Measurements from ENCODE around the gene PROCA1. TPM values are rescaled to one million over a fixed set of nuclear protein-coding genes. Genes with fewer than 3 reads are reported as not detected.

Gene PROCA1
- total RNA-seq, 1 experiment from 2014 or later: 4.9 TPM

- no peaks in the 10 kb centered on the region for H3K27me3 ChIP-seq (ENCODE audit: control insufficient read depth, insufficient read depth, low read length)
- DNase-seq (ENCODE audit: low read depth, low spot score) (no peak), ATAC-seq (peak; percentile 36; the same call in 1 of the 2 replicates)
- TF ChIP-seq POLR2AphosphoS5 (IDR thresholded peaks at IDR 0.05; ENCODE audit: low read depth, low read length) (no peak), SIN3A (IDR thresholded peaks at IDR 0.05; ENCODE audit: borderline replicate concordance, insufficient read depth, low read depth, low read length) (no peak), REST (IDR thresholded peaks at IDR 0.05; ENCODE audit: insufficient read depth in 1 of 2, low read depth in 2 of 2, low read length in 1 of 2) (no peak), TCF7L2 (IDR thresholded peaks at IDR 0.05; ENCODE audit: low read depth, low read length) (no peak), CTCF (IDR thresholded peaks at IDR 0.05) (no peak)
- BruUV-seq (replicated peaks): no TSS peak
- ChIA-PET POLR2A (no interaction called here), CTCF (no interaction called here)
- intact Hi-C loops (cut with micrococcal nuclease; ENCODE audit: unreplicated experiment) (no loop called here), in situ Hi-C loops (cut with HindIII; ENCODE audit: low pct_unique_long_range_greater_than_20kb, low sequenced_read_pairs) (no loop called here)
- peaks cover 54% of the 10 kb centered on the region for H3K36me3 ChIP-seq (ENCODE audit: control insufficient read depth, insufficient read depth, low read length)
- no peaks in the 10 kb centered on the region for H3K4me1 ChIP-seq (ENCODE audit: control insufficient read depth, insufficient read depth, low read length)
- no peak overlapping the region for H3K4me3 ChIP-seq (ENCODE audit: low read depth in 2 of 2, low read length in 2 of 2)
- no peak overlapping the region for H3K27ac ChIP-seq (ENCODE audit: low read length)
- no peaks in the 10 kb centered on the region for H3K9me3 ChIP-seq (ENCODE audit: control insufficient read depth, insufficient read depth, low read depth, low read length)
These were observed 26.7 kb downstream of the PROCA1 start for GRCh38 chr17:28684963-28685362.

- Histone ChIP-seq H3K36me3 (ENCODE audit: control insufficient read depth, insufficient read depth, low read length) (peaks cover 41% of the 10 kb centered on the region), H3K27me3 (ENCODE audit: control insufficient read depth, insufficient read depth, low read length) (no peaks in the 10 kb centered on the region), H3K4me3 (ENCODE audit: low read depth in 2 of 2, low read length in 2 of 2) (no peak overlapping the region), H3K4me1 (ENCODE audit: control insufficient read depth, insufficient read depth, low read length) (no peaks in the 10 kb centered on the region), H3K27ac (ENCODE audit: low read length) (no peak overlapping the region), H3K9me3 (ENCODE audit: control insufficient read depth, insufficient read depth, low read depth, low read length) (no peaks in the 10 kb centered on the region)
- CTCF ChIA-PET: no interaction called here
- TF ChIP-seq POLR2AphosphoS5 (IDR thresholded peaks at IDR 0.05; ENCODE audit: low read depth, low read length) (no peak), REST (IDR thresholded peaks at IDR 0.05; ENCODE audit: insufficient read depth in 1 of 2, low read depth in 2 of 2, low read length in 1 of 2) (no peak), SIN3A (IDR thresholded peaks at IDR 0.05; ENCODE audit: borderline replicate concordance, insufficient read depth, low read depth, low read length) (no peak), TCF7L2 (IDR thresholded peaks at IDR 0.05; ENCODE audit: low read depth, low read length) (no peak), CTCF (IDR thresholded peaks at IDR 0.05) (no peak)
- DNase-seq (ENCODE audit: low read depth, low spot score): no peak
- ATAC-seq: no peak
- POLR2A ChIA-PET: interaction anchor here (0.8 kb wide), 1 partner anchor 29 kb away, joined by 5 read pairs; the partner anchor contains the start of gene PROCA1
- in situ Hi-C loops (cut with HindIII; ENCODE audit: low pct_unique_long_range_greater_than_20kb, low sequenced_read_pairs): no loop called here
- BruUV-seq (replicated peaks): no TSS peak
- intact Hi-C loops (cut with micrococcal nuclease; ENCODE audit: unreplicated experiment): no loop called here
These were observed 29.0 kb downstream of the PROCA1 start for GRCh38 chr17:28682655-28683054.
